ENCODE results near the gene CPXM2.

The CPXM2 gene

GRCh38 chr10:123888751-123889150 lies 2.9 kb downstream of the CPXM2 start:
- H3K27ac ChIP-seq, result no peak overlapping the region
- TF ChIP-seq CTCF (conservative IDR thresholded peaks at IDR 0.05; ENCODE audit: low read depth), result no peak
- CTCF ChIA-PET, result interaction anchor here (1.2 kb wide), 1 partner anchor 24 kb away, joined by 3 read pairs; no protein-coding TSS in a partner anchor
- POLR2A ChIA-PET (ENCODE audit: low non-redundant PET), result no interaction called here
- no peak for DNase-seq (ENCODE audit: low spot score)

GRCh38 chr10:123888256-123888655 lies 3.4 kb downstream of the CPXM2 start:
- ChIA-PET CTCF (no interaction called here), POLR2A (ENCODE audit: low non-redundant PET) (no interaction called here)
- no peak for TF ChIP-seq CTCF (conservative IDR thresholded peaks at IDR 0.05; ENCODE audit: low read depth)
- no peak for DNase-seq (ENCODE audit: low spot score)
- H3K27ac ChIP-seq, result no peak overlapping the region

- no peak for DNase-seq (ENCODE audit: low spot score)
- CTCF ChIA-PET, result no interaction called here
- no peak overlapping the region for H3K27ac ChIP-seq
- no peak for TF ChIP-seq CTCF (conservative IDR thresholded peaks at IDR 0.05; ENCODE audit: low read depth)
- POLR2A ChIA-PET (ENCODE audit: low non-redundant PET), result no interaction called here
These were observed 5.3 kb downstream of the CPXM2 start for GRCh38 chr10:123886292-123886691.

GRCh38 chr10:123885406-123886170 lies 6.0 kb downstream of the CPXM2 start:
- POLR2A ChIA-PET (ENCODE audit: low non-redundant PET), result no interaction called here
- TF ChIP-seq CTCF (conservative IDR thresholded peaks at IDR 0.05; ENCODE audit: low read depth), result no peak
- CTCF ChIA-PET, result no interaction called here
- no peak for DNase-seq (ENCODE audit: low spot score)
- H3K27ac ChIP-seq, result no peak overlapping the region

- POLR2A ChIA-PET (ENCODE audit: low non-redundant PET), result no interaction called here
- TF ChIP-seq CTCF (conservative IDR thresholded peaks at IDR 0.05; ENCODE audit: low read depth), result no peak
- DNase-seq (ENCODE audit: low spot score), result no peak
These were observed 6.7 kb downstream of the CPXM2 start for GRCh38 chr10:123884907-123885381.

GRCh38 chr10:123884351-123884906 lies 7.2 kb downstream of the CPXM2 start:
- no peak for TF ChIP-seq CTCF (conservative IDR thresholded peaks at IDR 0.05; ENCODE audit: low read depth)
- ChIA-PET CTCF (no interaction called here), POLR2A (ENCODE audit: low non-redundant PET) (no interaction called here)
- DNase-seq (ENCODE audit: low spot score), result no peak
- H3K27ac ChIP-seq, result no peak overlapping the region

More at GRCh38 chr10:123884907-123885381, 6.7 kb downstream of the CPXM2 start:
- H3K27ac ChIP-seq, result no peak overlapping the region
- CTCF ChIA-PET, result no interaction called here

Measured in RWPE1 (cell line).